ENCODE measurements around the gene CHST11.

The CHST11 gene

DNA sequence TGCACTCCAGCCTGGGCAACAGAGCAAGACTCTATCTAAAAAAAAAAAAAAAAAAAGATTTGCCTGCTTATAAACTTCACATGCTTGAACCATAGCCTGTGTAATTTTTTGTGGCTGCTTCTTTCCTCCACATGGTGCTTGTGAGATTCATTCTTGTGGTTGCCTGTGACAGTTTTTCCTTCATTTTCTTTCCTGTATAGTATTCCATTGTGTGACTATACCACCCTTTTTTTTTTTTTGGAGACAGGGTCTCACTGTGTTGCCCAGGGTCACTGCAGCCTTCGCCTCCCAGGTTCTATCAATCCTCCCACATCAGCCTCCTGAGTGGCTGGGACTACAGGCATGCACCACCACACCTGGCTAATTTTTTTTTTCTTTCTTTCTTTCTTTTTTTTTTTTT is 22.6 kb upstream of the CHST11 start:
- DNase-seq = no peak

DNA sequence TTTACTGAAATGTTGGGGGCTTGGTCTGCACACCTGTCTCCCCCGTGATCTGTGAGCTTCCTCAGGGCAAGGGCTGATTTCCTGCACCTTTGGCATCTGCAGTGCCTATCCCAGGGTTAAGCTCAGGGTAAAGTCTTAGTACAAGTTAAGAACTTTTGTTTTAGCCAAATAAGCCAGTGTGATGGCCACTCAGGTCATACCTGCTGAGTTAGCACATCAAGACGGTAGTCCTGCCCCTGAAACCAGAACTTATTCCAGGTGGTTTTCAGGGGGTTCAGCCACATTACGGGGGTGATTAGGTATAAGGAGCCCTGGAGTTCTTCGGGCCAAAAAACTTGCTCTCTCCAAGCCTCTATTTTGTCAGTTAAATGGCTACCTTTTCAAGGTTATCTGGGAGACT is 21.6 kb upstream of the CHST11 start:
- DNase-seq = no peak

DNA sequence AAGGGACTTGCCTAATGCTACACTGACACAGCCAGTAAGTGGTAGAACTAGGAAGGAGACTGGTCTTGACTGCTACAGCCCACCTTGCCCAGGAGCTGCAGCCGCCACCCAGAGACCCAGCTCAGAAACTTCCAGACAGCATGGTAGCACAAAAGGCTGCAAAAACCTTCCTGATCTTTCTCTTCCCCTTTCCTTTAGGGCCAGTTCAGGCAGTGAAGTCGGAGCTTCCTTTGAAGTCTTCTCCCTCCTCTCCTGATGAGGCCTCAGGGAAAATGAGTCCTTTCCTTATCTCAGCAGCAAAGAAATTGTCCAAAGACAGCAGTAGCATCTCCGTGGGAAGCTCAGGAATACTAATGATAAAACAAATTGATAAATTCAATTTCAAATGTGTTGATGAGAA is 21.0 kb upstream of the CHST11 start:
- no peak for DNase-seq

DNA sequence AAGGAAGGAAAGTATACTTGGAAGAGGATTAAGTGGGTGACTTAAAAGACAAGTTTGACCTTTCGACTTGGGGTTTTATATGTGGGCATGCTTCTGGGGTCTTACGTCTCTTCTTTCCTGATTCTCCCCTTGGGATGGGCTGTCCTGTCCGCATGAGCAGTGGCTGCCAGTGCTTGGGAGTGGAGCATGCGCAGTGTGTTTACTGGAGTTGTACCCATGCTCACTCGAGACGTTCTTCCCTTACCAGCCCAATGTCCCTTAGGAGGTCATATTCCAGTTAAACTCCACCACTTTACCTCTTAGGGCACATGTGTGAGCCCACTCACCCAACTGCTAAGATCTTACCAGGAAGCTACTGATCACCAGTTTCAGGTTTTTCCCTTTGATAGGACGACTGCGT is 20.0 kb upstream of the CHST11 start:
- DNase-seq = no peak

DNA sequence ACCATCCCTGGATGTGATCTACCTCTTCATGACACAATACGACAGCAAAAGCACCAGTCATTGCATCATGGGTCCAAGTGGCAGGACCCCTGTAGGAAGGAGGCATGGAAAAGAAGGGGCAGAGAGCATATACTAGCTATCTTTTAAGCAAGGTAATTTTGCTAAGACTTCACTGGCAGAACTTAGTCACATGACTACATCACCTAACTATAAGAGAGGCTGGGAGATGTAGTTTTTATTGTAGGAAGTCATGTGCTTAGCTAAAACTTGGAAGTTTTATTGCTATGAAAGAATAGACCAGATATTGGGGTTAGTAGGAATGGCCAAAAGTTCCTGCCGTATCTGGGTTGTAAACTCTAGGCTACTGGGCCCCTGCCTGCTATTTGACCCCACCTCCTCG is 18.6 kb upstream of the CHST11 start:
- DNase-seq = no peak

DNA sequence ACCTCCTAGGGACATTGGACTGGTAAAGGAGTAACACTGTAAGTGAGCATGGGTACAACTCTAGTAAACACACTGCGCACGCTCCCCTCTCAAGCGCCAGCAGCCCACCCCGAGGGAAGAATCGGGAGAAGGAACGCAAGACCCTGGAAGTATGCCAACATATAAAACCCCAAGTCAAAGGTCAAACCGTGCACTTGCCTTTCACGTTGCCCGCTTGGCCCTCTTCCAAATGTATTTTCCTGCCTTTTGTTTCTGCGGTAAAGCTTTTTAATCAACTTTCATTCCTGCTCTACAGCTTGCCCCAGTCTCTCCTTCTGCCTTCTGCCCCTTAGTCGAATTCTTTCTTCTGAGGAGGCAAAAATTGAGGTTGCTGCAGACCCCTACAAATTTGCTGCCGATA is 17.6 kb upstream of the CHST11 start:
- no peak for DNase-seq

DNA sequence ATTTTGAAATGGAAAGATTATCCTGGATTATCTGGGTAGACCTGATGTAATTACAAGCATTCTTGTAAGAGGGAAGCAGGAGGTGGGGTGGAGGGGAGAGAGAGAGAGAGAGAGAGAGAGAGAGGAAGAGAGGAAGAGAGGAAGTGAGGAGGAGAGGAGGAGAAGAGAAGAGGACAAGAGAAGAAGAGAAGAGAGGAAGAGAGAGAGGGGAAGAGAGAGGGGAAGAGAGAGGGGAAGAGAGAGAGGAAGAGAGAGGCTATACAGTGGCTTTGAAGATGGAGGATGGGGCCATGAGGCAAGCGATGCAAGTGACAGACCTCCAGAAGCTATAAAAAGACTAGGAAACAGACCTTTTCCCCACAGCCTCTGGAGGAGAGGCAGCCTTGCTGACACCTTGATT is 13.7 kb upstream of the CHST11 start:
- no peak for DNase-seq

DNA sequence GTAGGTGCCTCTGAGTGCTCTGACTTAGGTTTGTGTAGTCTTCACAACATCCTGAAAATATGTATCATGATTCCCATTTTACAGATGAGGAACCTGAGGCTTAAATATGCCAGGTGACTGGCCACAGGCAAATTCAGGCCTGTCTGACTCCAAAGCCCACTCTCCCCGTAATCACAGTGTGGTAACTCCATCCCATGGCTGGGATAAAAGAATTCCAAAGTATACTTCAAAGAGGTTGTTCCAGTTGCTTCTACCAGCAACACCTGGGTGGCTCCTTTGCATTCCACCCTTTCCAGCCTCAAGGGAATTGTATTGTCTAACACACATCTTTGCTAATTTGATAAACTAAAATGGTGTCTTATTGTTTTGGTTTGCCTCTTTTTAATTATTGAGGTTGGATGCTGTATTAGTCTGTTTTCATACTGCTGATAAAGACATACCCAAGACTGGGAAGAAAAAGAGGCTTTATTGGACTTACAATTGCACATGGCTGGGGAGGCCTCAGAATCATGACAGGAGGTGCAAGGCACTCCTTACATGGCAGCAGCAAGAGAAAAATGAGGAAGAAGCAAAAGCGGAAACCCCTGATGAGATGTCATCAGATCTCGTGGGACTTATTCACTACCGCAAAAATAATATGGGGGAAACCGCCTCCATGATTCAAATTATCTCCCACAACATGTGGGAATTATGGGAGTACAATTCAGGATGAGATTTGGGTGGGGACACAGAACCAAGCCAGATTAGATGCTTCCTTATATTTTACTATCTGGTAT is 9.9 kb upstream of the CHST11 start:
- DNase-seq = no peak

DNA sequence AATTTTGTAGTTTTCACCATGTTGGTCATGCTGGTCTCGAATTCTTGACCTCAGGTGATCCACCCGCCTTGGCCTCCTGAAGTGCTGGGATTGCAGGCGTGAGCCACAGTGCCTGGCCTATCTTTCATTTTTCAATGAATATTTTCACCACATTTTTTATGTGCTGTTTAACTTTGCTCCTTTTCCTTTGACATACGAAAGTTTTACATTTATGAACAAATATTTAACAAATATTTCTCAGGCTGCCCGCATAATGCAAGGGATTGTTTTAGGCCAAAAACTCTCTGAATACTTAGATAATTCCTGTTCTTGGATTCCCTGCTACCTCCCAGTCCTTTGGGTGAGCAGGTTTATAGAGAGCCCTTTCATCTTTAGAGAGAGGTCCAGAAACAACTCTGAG is 8.7 kb upstream of the CHST11 start:
- no peak for DNase-seq

DNA sequence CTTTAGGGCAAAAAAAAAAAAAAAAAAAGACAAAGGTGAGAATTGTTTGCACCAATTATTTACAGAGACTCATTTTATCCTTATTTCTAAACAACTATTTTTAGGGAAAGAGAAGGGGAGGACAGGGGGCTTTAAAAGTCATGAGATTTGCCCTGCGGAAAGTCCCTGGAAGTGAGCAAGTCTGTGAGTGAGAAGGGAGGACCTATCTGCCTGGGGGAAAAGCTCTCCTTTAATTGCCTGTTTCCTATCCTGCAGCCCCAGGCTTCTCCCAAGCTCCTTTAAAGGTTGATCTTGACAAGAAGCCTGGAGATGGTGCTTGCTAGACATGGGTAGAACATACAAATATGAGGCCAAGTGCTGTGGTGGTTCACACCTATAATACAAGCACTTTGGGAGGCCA is 8.3 kb upstream of the CHST11 start:
- no peak for DNase-seq

DNA sequence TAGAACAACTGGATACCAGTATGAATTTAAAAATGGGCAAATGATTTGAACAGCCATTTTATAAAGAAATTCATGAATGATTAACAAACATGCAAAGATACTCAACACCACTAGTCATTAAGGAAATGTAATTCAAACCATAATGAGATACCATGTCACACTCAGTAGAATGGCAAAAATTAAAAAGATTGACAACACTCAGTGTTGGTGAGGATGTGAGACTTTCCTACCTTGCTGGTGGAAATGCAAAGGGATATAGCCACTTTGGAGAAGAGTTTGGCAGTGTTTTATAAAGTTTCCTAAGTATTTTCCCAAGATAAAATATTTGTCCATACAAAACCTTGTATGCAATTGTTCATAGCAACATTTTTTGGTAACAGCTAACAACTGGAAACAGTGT is 6.0 kb upstream of the CHST11 start:
- no peak for DNase-seq

DNA sequence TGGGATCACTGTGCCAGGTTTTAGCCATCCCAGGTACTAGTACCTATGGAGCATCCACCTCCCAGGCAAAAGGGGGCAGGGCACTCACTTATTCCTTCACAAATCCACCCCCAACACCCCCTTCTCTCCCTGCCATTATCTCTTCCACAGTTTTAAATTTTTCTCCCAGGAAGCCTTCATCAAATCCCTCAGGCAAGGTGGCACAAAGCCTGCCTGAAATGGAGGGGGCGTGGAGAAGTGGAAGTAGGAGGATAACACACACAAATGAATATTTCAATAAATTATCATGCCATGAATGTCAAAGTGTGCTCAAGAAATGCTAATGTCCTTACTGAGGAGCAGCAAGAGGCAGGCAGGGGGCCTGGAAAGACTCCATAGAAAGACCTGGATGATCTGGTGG is 4.7 kb upstream of the CHST11 start:
- no peak for DNase-seq

DNA sequence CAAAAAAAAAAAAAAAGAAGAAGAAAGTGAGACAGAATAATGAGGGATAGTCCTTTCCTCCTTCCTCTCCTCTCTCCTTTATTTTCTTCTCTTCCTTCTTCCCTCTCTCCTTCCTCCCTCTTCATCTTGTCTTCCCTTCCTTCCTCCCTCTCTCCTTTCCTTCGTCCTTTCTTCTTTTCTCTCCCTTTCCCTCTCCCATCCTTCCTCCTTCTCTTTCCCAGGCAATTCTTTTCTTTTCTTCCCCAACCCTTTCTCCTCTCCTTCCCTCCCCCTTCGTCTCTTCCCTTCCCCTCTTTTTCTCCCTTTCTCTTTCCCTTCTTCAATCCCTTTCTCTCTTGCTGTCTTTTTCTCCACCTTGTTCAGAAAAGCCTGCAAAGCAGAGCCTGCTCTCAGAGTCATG is 3.6 kb upstream of the CHST11 start:
- DNase-seq = no peak

DNA sequence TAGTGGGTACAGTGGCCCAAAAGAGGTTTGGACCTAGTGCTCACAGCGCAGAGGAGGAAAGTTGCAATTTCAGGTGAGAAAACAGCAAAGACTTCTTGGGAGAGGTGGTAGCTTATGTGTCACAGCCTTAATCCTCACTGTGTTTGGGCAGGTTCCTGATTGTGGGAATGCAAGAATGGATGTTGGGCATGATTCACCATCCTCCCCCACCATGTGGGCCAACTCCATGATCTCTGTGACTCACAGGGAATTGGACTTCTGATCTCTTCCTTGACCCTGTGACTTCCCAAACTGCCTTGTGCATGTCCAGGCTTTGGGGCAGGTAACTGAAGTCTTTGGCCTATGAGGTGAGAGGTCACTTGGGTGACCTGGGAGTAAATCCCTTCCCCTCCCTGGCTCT is 1.8 kb upstream of the CHST11 start:
- DNase-seq = peak; percentile 69

DNA sequence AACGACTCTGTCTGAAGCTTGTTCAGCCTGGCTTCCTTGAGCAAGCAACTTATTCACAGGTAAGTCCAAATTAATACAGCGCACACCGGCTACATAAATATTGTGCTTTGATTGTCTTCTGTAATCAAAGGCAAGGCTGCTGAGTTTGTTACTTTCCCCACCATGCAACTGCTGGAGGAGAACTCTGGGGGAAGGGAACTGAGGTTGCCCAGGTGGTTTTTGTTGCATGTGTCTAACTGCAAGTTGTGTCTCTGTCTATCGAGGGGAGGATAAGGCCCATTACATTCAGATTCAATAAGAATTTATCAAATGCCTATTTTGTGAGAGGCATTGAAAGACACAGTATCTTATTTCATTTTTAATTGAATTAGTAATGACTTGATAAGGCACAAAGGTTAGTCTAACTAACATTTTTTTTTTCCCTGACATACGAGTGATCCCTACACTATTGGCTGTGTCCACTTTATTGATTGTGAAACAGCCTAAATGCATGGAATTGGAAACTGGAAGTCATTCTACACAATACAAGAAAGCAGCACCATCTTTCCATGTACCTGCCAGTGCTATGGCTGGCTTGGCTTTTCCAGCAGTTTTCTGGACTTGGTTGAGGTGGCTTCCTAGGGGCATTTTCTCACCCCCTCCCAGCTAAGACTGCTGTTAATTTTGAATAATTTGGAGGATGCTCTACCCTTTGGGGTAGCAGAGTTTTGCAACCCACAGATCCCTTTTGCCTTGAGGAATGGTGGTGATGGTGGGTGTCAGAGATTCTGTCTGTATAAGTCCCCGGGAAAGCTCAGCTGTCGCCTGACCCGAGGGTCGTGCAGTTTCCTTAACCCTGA is 951 bp upstream of the CHST11 start:
- DNase-seq = no peak

DNA sequence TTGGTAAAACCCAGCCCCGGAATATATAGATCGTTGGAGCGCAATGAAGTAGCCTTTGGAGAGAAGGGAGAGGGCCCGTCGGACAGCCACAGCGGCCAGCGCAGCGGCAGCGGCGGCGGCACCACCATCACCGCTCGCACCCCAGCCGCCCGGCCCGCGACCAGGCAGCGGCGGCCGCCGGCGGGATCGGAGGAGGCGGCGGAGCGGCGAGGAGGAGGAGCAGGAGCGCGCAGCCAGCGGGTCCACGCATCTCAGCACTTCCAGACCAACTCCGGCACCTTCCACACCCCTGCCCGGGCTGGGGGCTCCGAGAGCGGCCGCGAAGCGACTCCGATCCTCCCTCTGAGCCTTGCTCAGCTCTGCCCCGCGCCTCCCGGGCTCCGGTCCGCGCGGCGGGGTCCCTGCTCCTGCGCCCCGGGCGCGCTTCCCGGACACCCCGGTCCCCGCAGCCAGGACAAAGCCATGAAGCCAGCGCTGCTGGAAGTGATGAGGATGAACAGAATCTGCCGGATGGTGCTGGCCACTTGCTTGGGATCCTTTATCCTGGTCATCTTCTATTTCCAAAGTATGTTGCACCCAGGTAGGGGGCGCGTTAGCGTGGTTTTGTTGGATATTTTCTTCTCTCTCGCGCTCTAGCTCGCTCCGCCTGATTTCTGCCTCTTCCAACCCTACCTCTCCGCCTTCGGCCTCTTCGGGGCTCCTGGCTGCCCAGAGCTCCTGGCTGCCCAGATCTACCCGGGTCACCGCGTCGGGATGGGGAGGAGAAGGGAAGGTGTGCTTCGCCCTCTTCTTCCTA is 400 bp downstream of the CHST11 start:
- peak; percentile 79 for DNase-seq

DNA sequence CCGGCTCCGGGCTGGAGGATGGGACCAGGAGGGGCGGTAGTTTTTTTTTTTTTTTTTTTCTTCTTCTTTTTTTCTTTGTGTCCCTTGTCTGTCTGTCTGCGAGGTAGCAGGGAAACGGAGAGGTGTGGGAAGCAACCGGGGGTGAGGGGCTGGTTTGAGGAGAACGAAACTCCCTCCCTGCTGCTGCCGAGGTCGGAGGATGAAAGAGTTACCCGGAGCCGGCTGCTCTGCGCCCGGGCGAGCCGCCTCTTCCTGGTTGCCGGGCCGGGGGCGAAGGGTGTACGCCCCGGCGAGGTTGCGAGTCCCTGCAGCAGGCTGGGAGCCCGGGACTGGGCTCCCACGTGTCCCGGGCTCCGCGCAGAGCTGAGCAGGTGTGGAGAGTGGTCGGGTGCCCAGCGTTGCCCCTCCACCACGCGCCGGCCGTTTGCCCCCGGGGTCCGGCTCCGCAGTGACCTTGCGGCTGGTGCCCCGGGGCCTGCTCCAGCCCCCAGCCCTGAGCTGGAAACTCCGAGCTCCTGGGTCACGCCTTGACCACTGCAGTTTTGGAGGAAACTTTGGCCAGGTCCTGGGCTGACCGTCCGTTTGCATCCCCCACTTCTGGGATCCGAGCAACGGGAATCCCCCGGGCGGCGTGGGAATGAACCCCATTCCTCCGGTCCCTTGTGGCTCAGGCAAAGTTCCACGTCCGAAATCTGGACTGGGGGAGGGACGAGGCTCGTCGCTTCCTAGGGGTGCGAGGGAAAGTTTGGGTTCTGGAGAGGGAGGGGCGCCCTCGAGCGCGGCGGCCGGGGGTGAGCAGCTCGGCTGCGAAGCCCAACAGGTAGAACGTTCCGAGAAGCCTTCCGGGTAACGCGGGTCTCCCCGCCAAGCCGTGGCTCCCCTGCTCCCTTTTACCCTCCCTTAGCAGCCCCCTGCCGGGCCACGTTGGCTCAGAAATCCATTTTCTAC is 1.3 kb downstream of the CHST11 start:
- DNase-seq = no peak

DNA sequence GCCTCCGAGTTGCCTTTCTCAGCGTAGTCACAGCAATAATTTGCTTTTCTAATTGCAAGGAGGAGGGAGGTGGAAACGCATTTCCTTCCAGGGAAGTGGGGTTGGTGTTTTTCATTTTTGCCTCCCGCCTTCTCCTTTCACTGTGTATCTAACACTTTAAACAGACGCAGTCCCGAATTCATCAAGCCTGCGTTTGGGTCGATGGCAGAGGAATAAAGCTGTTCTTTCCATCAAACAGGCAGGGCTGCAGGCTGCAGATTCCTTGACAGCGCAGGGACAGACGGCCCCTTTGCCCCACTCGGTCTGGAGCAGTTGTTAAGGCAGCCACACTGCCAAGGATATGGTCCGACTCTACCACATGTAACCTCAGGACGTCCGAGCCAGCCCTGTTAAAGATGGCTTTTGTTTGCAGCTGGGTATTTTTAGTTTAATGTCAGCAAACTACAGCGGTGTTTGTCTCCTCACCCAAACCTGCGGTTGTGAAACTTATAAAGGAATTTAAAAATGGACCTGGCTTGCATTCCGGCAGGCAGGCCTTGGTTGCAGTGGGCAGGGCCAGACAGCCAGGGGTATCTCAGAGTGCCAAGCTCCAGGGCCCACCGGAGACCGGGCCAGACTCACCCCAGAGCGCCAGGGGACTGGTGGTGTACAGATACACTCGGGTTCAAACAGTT is 2.1 kb downstream of the CHST11 start:
- peak; percentile 25 for DNase-seq

DNA sequence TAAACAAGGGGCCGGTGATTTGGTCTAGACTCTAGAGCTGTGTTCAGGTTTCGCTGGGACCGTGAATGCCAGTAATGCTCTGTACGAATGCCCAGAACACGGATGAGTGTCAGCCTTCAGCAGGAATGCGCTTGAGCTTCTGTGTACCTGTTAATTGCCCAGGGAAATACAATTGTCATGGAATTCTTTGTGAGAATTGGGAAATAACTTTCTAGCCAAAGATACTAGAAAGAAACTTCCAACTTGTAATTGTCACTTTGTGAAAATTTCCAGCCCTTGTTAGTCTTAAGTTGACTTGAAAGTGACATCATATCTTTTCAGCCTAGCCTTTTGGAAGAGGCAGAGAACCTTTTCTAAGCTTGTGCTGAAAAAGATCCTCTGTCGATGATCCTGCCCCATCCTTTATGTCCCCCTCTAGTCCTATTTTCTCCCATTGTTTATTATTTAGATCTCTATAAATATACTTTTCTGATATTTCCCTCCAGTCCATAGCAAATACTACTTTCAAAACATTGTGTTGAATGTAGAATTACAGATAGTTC is 2.7 kb downstream of the CHST11 start:
- no peak for DNase-seq

DNA sequence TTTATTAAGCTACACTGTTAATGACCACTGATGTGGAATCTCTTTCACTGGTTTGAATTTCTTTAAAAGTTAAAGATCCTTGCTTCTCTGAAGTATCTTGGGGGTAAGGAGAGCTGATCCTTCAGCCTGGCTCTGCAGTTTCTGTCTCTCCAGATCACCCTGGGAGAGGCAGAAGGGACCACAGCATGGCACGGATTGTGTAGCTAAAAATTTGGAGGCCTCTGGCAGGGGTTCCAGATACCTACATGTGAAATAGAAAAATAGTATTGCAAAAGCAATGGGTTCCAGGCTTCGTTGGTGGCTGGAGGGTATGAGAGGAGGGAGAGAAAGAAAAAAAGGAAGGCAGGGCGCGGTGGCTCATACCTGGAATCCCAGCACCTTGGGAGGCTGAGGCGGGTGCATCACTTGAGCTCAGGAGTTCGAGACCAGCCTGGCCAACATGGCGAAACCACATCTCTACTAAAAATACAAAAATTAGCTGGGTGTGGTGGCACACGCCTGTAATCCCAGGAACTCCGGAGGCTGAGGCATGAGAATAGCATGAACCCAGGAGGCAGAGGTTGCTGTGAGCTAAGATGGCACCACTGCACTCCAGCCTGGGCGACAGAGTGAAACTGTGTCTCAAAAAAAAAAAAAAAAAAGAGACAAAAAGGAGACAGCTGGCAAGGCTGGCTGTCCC is 3.4 kb downstream of the CHST11 start:
- DNase-seq = no peak
